Left ventricle myocardium superior (tissue), 1 donor: ENCODE results near the gene DZIP3. TPM values are rescaled to one million over a fixed set of nuclear protein-coding genes. Genes with fewer than 3 reads are reported as not detected.

Experiments
- ATAC-seq: fragments of 200-7000 bp; cut with Tn5 transposase; one replicate; pipeline ENCODE4 v1.9.1; 2020; ENCODE audit warnings: mild to moderate bottlenecking, moderate library complexity
- DNase-seq: peaks from one replicate; pipeline ENCODE4 v3.0.0-alpha.2; 2020
- intact Hi-C: fragments of 100-400 bp; cut with micrococcal nuclease; formaldehyde crosslinking; loops from one replicate; pipeline ENCODE4 v1.11.0; 2022
- long read RNA-seq: library from polyadenylated mRNA; unstranded; transcript quantifications from one replicate; pipeline ENCODE4 v2.0.0, GENCODE V29; 2021
- total RNA-seq: library from RNA; stranded (reverse); fragmentation: NEBNext Ultra II Directional; extraction: Animal tissue kit (Norgen Biotek cat#: 25700); gene quantifications from one replicate; pipeline ENCODE4 v1.2.1, GENCODE V29; 2021
- donor health status: DM: no; HTN: yes; CAD: no; lungs with severe emphysema.

Gene DZIP3
- total RNA-seq: 16.7 TPM
- long read RNA-seq, full-length matches to known transcripts: 2 of 21 reads
- long read RNA-seq, partial matches to known transcripts: 11 of 21 reads
- long read RNA-seq, other reads (novel, unspliced or antisense): 8 of 21 reads

- intact Hi-C loops: no loop called here
- DNase-seq: peak; percentile 88
- ATAC-seq: peak; percentile 98
These were observed at the start of gene DZIP3, which contains the start of gene CIP2A for GRCh38 chr3:108589081-108589997. Gene DZIP3, plus strand, starts transcription at chr3:108589722. Its CDS starts 15,685 bp downstream, at chr3:108605407. Gene CIP2A, minus strand, starts transcription at chr3:108589438. Its CDS starts 63 bp downstream, at chr3:108589375.

DNA sequence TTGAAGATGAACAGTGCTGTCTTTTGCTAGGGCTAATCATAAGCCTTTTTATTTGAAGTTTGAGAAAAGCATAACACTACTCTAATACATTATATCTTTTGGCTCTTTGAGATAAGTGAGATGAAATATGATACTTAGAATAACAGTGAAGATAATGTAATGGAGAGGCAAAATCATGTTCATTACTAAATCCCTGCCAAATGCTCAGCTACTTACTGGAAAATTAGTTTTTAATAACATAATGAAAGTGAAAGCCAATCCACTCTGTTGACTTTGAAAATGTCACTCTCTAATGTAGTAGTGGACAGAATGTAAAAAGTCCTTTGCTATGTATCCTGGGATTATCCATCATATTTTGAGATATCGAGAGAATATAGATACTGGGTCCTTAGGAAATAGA lies 43.3 kb upstream of the DZIP3 start:
- intact Hi-C loops: no loop called here
- no peak for ATAC-seq
- DNase-seq: no peak

DNA sequence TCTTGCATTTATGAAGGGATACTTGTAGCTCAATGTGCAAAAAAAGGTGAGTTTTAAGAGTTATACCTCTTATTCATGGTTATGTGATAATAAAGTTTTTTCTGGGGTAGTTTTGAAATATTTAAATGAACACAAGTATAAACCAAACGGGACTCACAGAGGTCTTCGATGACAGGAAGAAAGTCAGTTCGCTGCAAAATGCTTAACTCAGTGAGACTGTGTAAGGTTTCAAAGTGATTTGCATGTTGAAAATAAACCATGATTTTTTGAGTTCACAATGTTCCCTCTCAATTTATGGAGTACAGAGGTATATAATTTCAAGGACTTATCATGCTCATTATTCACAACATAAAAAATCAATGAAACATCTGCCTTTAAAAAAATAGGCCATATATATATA lies 42.8 kb upstream of the DZIP3 start:
- intact Hi-C loops: no loop called here
- ATAC-seq (no peak), DNase-seq (no peak)

GRCh38 chr3:108548304-108548703 lies 41.2 kb upstream of the DZIP3 start:
- intact Hi-C loops: no loop called here
- ATAC-seq: no peak
- DNase-seq: no peak

- intact Hi-C loops: no loop called here
- ATAC-seq: no peak
- no peak for DNase-seq
These were observed 40.6 kb upstream of the DZIP3 start for GRCh38 chr3:108548886-108549285.

GRCh38 chr3:108552267-108553159 lies 37.0 kb upstream of the DZIP3 start:
- DNase-seq (no peak), ATAC-seq (peak; percentile 49)
- intact Hi-C loops: loop anchor here (2.0 kb wide), 1 partner anchor 64 kb away; no protein-coding TSS in a partner anchor

GRCh38 chr3:108554229-108554628 lies 35.3 kb upstream of the DZIP3 start:
- no peak for ATAC-seq
- intact Hi-C loops: no loop called here
- no peak for DNase-seq

- no peak for DNase-seq
- no peak for ATAC-seq
- intact Hi-C loops: no loop called here
These were observed 34.5 kb upstream of the DZIP3 start for GRCh38 chr3:108554913-108555571.

- ATAC-seq: no peak
- intact Hi-C loops: no loop called here
- no peak for DNase-seq
These were observed 33.4 kb upstream of the DZIP3 start for GRCh38 chr3:108555966-108556581.

- intact Hi-C loops: no loop called here
These were observed 27.0 kb upstream of the DZIP3 start for GRCh38 chr3:108562565-108562964.

DNA sequence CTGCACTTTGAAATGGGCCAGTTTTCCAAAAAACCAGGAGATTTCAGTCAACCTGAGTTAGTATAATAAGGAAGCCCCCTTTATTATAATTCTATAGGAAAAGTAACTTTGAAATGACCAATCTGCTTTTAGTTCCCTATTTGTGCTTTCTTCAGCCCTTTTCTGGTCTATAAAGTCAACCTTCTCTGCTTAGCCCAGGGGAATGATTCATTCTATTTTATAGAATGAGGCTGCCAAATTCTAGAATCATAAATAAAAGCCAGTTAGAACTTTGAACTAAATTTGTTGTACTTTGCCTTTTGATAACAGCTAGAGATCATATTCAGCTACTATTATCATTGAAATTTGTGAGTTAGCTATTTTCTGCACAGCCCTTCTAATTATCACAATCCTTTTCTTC lies 25.0 kb upstream of the DZIP3 start:
- no peak for ATAC-seq
- DNase-seq: no peak
- intact Hi-C loops: no loop called here

More at GRCh38 chr3:108562565-108562964, 27.0 kb upstream of the DZIP3 start:
- ATAC-seq (no peak), DNase-seq (no peak)

DNA sequence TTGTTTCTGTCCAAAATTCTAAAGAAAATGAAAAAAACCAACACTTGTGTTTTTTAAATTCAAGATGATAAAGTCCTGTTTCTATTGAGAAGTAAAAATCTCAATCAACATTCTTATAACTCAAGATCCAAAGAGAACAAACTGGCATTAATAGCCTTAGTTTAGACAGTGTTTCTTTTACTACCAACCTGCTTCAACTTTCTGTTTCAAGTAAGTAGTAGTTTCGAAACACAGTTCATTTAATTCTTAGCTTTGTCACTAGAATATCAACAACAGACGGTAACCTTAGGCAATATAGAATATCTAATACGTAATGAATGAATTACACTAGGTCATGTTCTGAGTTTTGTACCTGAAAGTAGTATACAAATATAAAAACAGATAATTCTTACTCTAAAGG lies 24.0 kb upstream of the DZIP3 start:
- ATAC-seq: no peak
- intact Hi-C loops: no loop called here
- no peak for DNase-seq

DNA sequence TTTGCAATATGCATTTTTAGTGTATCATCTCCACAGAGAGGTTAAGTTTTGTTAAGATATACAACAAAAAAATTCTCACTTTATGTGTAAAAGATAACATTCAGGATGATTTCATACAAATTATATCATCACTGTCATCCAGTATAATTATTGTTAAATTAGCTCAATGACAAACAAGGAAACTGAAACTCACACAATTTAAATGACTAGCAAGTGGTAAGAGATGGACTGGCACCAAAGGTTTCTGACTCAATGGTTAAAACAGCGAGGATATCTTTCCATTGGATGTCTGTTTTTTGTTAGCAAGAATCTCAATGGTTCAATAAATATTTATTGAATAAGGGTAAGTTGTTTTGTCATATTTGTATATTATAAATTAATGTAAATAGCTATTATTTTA lies 22.9 kb upstream of the DZIP3 start:
- ATAC-seq: no peak
- intact Hi-C loops: no loop called here

GRCh38 chr3:108569336-108569735 lies 20.2 kb upstream of the DZIP3 start:
- no peak for DNase-seq
- intact Hi-C loops: no loop called here
- ATAC-seq: no peak

More for the DNA sequence above, 22.9 kb upstream of the DZIP3 start:
- no peak for DNase-seq

DNA sequence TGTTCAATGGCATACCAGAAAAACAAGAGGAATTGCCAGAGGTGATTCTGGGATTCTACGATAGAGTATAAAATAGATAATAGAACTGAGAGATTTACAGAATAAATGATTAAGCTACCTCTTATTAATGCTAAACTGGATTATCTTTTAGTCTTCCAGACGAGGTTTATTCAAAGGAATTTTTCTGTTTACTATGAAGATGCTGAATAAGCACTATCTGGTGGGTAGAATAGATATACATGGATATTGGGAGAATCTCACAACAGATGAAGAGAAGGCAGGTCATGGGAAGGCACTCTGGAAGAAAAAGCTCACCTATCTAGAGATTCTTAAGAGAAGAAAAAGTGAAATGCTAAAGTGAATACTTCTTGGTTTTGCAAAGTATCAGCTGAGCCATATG lies 11.5 kb upstream of the DZIP3 start:
- ATAC-seq (no peak), DNase-seq (no peak)
- intact Hi-C loops: no loop called here

GRCh38 chr3:108588601-108589000 lies 921 bp upstream of the DZIP3 start:
- no peak for DNase-seq
- intact Hi-C loops: no loop called here
- ATAC-seq: no peak

DNA sequence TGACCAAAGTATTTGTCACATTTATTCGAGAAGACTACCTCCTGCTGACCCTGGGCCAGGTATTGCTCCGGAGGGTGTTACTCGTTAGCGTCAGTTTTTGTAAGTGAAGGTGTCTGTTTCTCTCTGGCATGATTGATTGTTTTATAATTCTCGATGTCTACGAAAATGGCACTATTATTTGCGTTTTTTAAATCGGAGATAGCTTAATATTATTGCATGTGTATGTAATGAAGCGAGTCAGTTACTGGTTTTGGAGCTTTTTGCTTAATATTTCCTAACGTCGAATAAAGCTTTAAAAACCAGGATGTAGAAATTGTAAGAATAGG lies 439 bp downstream of the DZIP3 start:
- intact Hi-C loops: no loop called here
- DNase-seq: no peak
- no peak for ATAC-seq

GRCh38 chr3:108590460-108590859 lies 938 bp downstream of the DZIP3 start:
- no peak for ATAC-seq
- intact Hi-C loops: no loop called here
- DNase-seq: no peak

DNA sequence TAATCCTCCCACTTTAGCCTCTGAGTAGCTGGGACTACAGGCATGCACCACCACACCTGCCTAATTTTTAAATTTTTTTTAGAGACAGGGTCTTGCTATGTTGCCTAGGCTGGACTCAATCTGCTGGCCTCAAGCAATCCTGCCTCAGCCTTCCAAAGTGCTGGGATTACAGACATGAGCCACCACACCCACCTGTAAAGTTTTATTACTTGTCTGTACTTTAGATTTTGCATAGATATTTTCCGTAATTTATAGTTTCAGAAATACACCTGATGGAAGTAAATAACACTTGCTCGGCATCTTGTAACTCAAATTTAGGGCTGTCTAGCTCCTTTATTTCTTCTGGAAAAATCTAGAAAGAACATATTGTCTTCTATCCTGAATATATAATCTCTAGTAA lies 5.8 kb downstream of the DZIP3 start:
- intact Hi-C loops: no loop called here
- ATAC-seq (no peak), DNase-seq (no peak)
